ENCODE data around the gene LSM14A. TPM values are rescaled to one million over a fixed set of nuclear protein-coding genes. Genes with fewer than 3 reads are reported as not detected.
A peak's percentile ranks its signal among the peaks of the same experiment; 100 is the strongest.

The LSM14A gene
- total and polyA plus RNA-seq, 2 of the 13 experiments (the other 11 are each of a cell fraction or from before 2014, with no cell fraction given), result 77.0 to 83.6 TPM

DNA sequence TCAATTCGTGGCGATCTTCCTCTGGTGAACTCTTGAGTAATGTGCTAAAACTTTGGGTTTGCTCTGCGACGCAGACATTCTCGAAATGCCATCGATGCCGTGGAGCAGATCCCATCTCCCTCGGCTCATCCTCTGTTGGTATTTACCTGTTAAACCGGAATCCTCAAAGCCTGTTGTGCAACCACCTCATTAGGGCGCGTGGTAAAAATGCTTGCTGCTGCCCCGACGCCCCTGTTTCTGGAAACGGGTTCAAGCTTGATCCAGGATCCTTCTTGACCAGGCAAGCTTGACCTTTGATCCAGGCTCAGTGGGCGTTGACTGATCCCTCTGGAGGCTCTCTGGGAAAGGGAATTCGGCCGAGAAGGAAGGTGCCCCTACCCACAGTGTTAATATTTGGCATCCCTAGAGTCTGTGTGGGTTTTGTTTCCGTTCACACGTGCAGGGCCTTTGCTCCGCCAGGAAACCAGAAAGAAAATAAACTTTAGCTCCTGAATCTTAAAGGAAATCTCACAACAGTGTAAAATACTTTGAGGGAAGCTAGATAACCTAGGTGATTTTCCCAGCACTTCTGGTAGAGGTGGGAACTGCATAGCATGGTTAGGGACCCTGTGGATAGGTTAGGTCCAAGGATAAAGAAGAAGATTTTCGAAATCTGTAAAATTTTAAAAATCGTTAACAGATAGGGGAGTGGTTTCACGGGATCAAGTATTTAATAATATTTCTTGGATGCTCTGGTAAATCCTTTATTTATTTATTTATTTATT, 1.1 kb downstream of the LSM14A start (continued):
- TF ChIP-seq, protein P1, sequence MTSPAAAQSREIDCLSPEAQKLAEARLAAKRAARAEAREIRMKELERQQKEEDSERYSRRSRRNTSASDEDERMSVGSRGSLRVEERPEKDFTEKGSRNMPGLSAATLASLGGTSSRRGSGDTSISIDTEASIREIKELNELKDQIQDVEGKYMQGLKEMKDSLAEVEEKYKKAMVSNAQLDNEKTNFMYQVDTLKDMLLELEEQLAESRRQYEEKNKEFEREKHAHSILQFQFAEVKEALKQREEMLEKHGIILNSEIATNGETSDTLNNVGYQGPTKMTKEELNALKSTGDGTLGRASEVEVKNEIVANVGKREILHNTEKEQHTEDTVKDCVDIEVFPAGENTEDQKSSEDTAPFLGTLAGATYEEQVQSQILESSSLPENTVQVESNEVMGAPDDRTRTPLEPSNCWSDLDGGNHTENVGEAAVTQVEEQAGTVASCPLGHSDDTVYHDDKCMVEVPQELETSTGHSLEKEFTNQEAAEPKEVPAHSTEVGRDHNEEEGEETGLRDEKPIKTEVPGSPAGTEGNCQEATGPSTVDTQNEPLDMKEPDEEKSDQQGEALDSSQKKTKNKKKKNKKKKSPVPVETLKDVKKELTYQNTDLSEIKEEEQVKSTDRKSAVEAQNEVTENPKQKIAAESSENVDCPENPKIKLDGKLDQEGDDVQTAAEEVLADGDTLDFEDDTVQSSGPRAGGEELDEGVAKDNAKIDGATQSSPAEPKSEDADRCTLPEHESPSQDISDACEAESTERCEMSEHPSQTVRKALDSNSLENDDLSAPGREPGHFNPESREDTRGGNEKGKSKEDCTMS (CRISPR knock-in tag; conservative IDR thresholded peaks at IDR 0.05), result no peak
- TF ChIP-seq ZNF670 (CRISPR knock-in tag; IDR thresholded peaks at IDR 0.05; ENCODE audit: borderline replicate concordance), result no peak
- TF ChIP-seq, protein P2, sequence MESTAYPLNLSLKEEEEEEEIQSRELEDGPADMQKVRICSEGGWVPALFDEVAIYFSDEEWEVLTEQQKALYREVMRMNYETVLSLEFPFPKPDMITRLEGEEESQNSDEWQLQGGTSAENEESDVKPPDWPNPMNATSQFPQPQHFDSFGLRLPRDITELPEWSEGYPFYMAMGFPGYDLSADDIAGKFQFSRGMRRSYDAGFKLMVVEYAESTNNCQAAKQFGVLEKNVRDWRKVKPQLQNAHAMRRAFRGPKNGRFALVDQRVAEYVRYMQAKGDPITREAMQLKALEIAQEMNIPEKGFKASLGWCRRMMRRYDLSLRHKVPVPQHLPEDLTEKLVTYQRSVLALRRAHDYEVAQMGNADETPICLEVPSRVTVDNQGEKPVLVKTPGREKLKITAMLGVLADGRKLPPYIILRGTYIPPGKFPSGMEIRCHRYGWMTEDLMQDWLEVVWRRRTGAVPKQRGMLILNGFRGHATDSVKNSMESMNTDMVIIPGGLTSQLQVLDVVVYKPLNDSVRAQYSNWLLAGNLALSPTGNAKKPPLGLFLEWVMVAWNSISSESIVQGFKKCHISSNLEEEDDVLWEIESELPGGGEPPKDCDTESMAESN (CRISPR knock-in tag; conservative IDR thresholded peaks at IDR 0.05), result peak; percentile 68; the same call in 1 of the 2 replicates
- no peak for TF ChIP-seq SRF (IDR thresholded peaks at IDR 0.05; ENCODE audit: low read depth, low read length)
- no peak; the same call in 1 of the 2 replicates for TF ChIP-seq ZNF761 (CRISPR knock-in tag; conservative IDR thresholded peaks at IDR 0.05)
- TF ChIP-seq KLF15 (CRISPR knock-in tag; IDR thresholded peaks at IDR 0.05; ENCODE audit: borderline replicate concordance), result 0 out of 2 replicates have a peak, but pooled peaks have one; percentile 53
- TF ChIP-seq PITX1 (CRISPR knock-in tag; IDR thresholded peaks at IDR 0.05), result peak; percentile 44; the same call in 1 of the 2 replicates
- TF ChIP-seq MTA1 (CRISPR knock-in tag; IDR thresholded peaks at IDR 0.05; ENCODE audit: borderline replicate concordance), result no peak; the same call in 1 of the 2 replicates
- no peak for TF ChIP-seq NFE2L2 (IDR thresholded peaks at IDR 0.05; ENCODE audit: low read length)
- TF ChIP-seq MLLT10 (CRISPR knock-in tag; IDR thresholded peaks at IDR 0.05), result 0 out of 2 replicates have a peak, but pooled peaks have one; percentile 68
- TF ChIP-seq RAD21 (CRISPR knock-in tag; IDR thresholded peaks at IDR 0.05), result no peak
- TF ChIP-seq NFIB (CRISPR knock-in tag; IDR thresholded peaks at IDR 0.05; ENCODE audit: borderline replicate concordance), result no peak
- TF ChIP-seq ZNF33B (CRISPR knock-in tag; IDR thresholded peaks at IDR 0.05), result 0 out of 2 replicates have a peak, but pooled peaks have one; percentile 72
- peak; percentile 60; the same call in 1 of the 2 replicates for TF ChIP-seq ZMYM2 (CRISPR knock-in tag; IDR thresholded peaks at IDR 0.05)
- TF ChIP-seq, protein P3, sequence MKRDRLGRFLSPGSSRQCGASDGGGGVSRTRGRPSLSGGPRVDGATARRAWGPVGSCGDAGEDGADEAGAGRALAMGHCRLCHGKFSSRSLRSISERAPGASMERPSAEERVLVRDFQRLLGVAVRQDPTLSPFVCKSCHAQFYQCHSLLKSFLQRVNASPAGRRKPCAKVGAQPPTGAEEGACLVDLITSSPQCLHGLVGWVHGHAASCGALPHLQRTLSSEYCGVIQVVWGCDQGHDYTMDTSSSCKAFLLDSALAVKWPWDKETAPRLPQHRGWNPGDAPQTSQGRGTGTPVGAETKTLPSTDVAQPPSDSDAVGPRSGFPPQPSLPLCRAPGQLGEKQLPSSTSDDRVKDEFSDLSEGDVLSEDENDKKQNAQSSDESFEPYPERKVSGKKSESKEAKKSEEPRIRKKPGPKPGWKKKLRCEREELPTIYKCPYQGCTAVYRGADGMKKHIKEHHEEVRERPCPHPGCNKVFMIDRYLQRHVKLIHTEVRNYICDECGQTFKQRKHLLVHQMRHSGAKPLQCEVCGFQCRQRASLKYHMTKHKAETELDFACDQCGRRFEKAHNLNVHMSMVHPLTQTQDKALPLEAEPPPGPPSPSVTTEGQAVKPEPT (CRISPR knock-in tag; IDR thresholded peaks at IDR 0.05; ENCODE audit: low read depth), result peak; percentile 54; the same call in 1 of the 2 replicates
- TF ChIP-seq ZC3H4 (CRISPR knock-in tag; IDR thresholded peaks at IDR 0.05; ENCODE audit: borderline replicate concordance), result no peak
- no peak for TF ChIP-seq ZNF672 (CRISPR knock-in tag; IDR thresholded peaks at IDR 0.05)
- peak; percentile 92 for TF ChIP-seq TEAD3 (CRISPR knock-in tag; optimal IDR thresholded peaks at IDR 0.05; ENCODE audit: borderline replicate concordance)
- 0 out of 2 replicates have a peak, but pooled peaks have one; percentile 55 for TF ChIP-seq ZKSCAN8 (CRISPR knock-in tag; IDR thresholded peaks at IDR 0.05; ENCODE audit: borderline replicate concordance)
- no peak for TF ChIP-seq MBNL3 (CRISPR knock-in tag; conservative IDR thresholded peaks at IDR 0.05)
- TF ChIP-seq ZNF10 (CRISPR knock-in tag; IDR thresholded peaks at IDR 0.05; ENCODE audit: borderline replicate concordance, low read depth), result no peak
- TF ChIP-seq MEIS2 (CRISPR knock-in tag; IDR thresholded peaks at IDR 0.05), result 0 out of 2 replicates have a peak, but pooled peaks have one; percentile 44
- TF ChIP-seq, protein P4, sequence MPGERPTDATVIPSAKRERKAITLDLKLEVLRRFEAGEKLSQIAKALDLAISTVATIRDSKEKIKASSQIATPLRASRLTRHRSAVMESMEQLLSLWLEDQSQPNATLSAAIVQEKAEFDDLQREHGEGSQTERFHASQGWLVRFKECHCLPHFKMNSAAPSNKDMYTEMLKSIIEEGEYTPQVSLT (CRISPR knock-in tag; IDR thresholded peaks at IDR 0.05; ENCODE audit: borderline replicate concordance, low read depth), result no peak
- peak; percentile 37 for TF ChIP-seq XRCC5 (optimal IDR thresholded peaks at IDR 0.05; ENCODE audit: low read length)
